Breast epithelium (tissue), 4 donors: ENCODE data around the gene ZC3H12D. TPM values are rescaled to one million over a fixed set of nuclear protein-coding genes. Genes with fewer than 3 reads are reported as not detected.

Experiments used
- DNase-seq, 2 donors: peaks; one replicate each; pipeline ENCODE4 v3.0.0-alpha.2; 2019; ENCODE audit warnings: low spot score in 2 of 2
- H3K27ac ChIP-seq, 2 donors: fragments of 200-600 bp; sonication (generic) in 1 of 2; one replicate each; pipeline ENCODE4 v1.5.1; 2016 to 2019; ENCODE audit warnings: mild to moderate bottlenecking in 1 of 2
- H3K27me3 ChIP-seq, 2 donors: fragments of 200-600 bp; sonication (generic) in 1 of 2; one replicate each; pipeline versions ENCODE4 v1.5.1 to v1.6.0; 2017 to 2019; ENCODE audit warnings: control low read depth in 1 of 2, mild to moderate bottlenecking in 1 of 2
- H3K36me3 ChIP-seq: fragments of 200-600 bp; one replicate; pipeline ENCODE4 v1.5.1; 2019
- H3K4me1 ChIP-seq, 2 donors: fragments of 200-600 bp; sonication (generic); one replicate each; pipeline ENCODE4 v1.5.1; 2016 to 2019; ENCODE audit warnings: control low read depth in 1 of 2
- H3K4me3 ChIP-seq, 3 donors: fragments of 200-600 bp; sonication (generic); 1 replicate in 2 of 3; 2 replicates in 1 of 3; pipeline ENCODE4 v1.5.1; 2016 to 2019; ENCODE audit warnings: mild to moderate bottlenecking in 3 of 3, moderate library complexity in 2 of 3
- H3K9me3 ChIP-seq, 2 donors: fragments of 200-600 bp; sonication (generic) in 1 of 2; one replicate each; pipeline ENCODE4 v1.5.1; 2016 to 2019; ENCODE audit warnings: control low read depth in 1 of 2
- CTCF ChIP-seq, 3 donors: fragments of 450-650 bp; IDR thresholded peaks; one replicate each; pipeline ENCODE4 v1.5.1; 2016 to 2017; ENCODE audit warnings: antibody characterized with exemption in 3 of 3, mild to moderate bottlenecking in 3 of 3, moderate library complexity in 3 of 3
- POLR2A ChIP-seq: fragments of 450-650 bp; IDR thresholded peaks from one replicate; pipeline ENCODE4 v1.6.1; 2016; ENCODE audit warnings: antibody characterized with exemption, mild to moderate bottlenecking, moderate library complexity
- POLR2AphosphoS5 ChIP-seq, 3 donors: sonication (generic); formaldehyde crosslinking; IDR thresholded peaks; one replicate each; pipeline ENCODE4 v1.6.1; 2017; ENCODE audit warnings: antibody characterized with exemption in 3 of 3
- intact Hi-C: fragments of 100-400 bp; cut with DNase I; formaldehyde crosslinking; loops from one replicate; pipeline ENCODE4 v1.15.1; 2023; ENCODE audit warnings: low total_unique reads
- total RNA-seq, 3 donors: library from RNA; depleted of rRNA; stranded (reverse); fragments of >200 nt; gene quantifications; one replicate each; pipeline ENCODE4 v1.1.0, GENCODE V29; 2016

The ZC3H12D gene
- total RNA-seq, 3 donors from 2014 or later: 2.3 to 6.4 (median 3.8) TPM

- Histone ChIP-seq H3K36me3 (no peaks in the 10 kb centered on the region), H3K27ac (no peak overlapping the region), H3K4me3 (no peak overlapping the region), H3K9me3 (no peaks in the 10 kb centered on the region), H3K4me1 (no peaks in the 10 kb centered on the region), H3K27me3 (no peaks in the 10 kb centered on the region)
- DNase-seq: no peak
- TF ChIP-seq POLR2A (no peak), POLR2AphosphoS5 (IDR thresholded peaks at IDR 0.05) (no peak), CTCF (IDR thresholded peaks at IDR 0.05) (no peak)
- intact Hi-C loops: no loop called here
These were observed 47.6 kb downstream of the ZC3H12D start for GRCh38 chr6:149437212-149437611.

GRCh38 chr6:149436647-149437046, 48.2 kb downstream of the ZC3H12D start:
- Histone ChIP-seq H3K4me1 (no peaks in the 10 kb centered on the region), H3K9me3 (no peaks in the 10 kb centered on the region), H3K27me3 (no peaks in the 10 kb centered on the region), H3K4me3 (no peak overlapping the region), H3K36me3 (no peaks in the 10 kb centered on the region), H3K27ac (no peak overlapping the region)
- intact Hi-C loops: no loop called here
- TF ChIP-seq POLR2A (no peak), POLR2AphosphoS5 (IDR thresholded peaks at IDR 0.05) (no peak), CTCF (IDR thresholded peaks at IDR 0.05) (no peak)
- no peak for DNase-seq

- H3K9me3 ChIP-seq: no peaks in the 10 kb centered on the region
- H3K36me3 ChIP-seq: no peaks in the 10 kb centered on the region
- H3K27ac ChIP-seq: no peak overlapping the region
- no peak overlapping the region for H3K4me3 ChIP-seq
- intact Hi-C loops: no loop called here
- H3K4me1 ChIP-seq: no peaks in the 10 kb centered on the region
- DNase-seq: no peak
- no peaks in the 10 kb centered on the region for H3K27me3 ChIP-seq
- TF ChIP-seq POLR2AphosphoS5 (IDR thresholded peaks at IDR 0.05): no peak
These were observed 48.8 kb downstream of the ZC3H12D start for GRCh38 chr6:149435919-149436586.

- intact Hi-C loops: no loop called here
- no peak overlapping the region for H3K4me3 ChIP-seq
These were observed 50.9 kb downstream of the ZC3H12D start for GRCh38 chr6:149433881-149434280.

GRCh38 chr6:149433405-149433804, 51.4 kb downstream of the ZC3H12D start:
- no peaks in the 10 kb centered on the region for H3K27me3 ChIP-seq
- no peak for TF ChIP-seq CTCF (IDR thresholded peaks at IDR 0.05)
- no peak for TF ChIP-seq POLR2AphosphoS5 (IDR thresholded peaks at IDR 0.05)
- TF ChIP-seq POLR2A: no peak

More at GRCh38 chr6:149433881-149434280, 50.9 kb downstream of the ZC3H12D start:
- no peak for DNase-seq
- Histone ChIP-seq H3K27ac (no peak overlapping the region), H3K9me3 (no peaks in the 10 kb centered on the region), H3K4me1 (no peaks in the 10 kb centered on the region), H3K36me3 (no peaks in the 10 kb centered on the region), H3K27me3 (no peaks in the 10 kb centered on the region)
- TF ChIP-seq POLR2AphosphoS5 (IDR thresholded peaks at IDR 0.05) (no peak), POLR2A (no peak), CTCF (IDR thresholded peaks at IDR 0.05) (no peak)

More at GRCh38 chr6:149433405-149433804, 51.4 kb downstream of the ZC3H12D start:
- H3K4me3 ChIP-seq: no peak overlapping the region
- H3K9me3 ChIP-seq: no peaks in the 10 kb centered on the region
- DNase-seq: no peak
- no peak overlapping the region for H3K27ac ChIP-seq
- intact Hi-C loops: no loop called here
- no peaks in the 10 kb centered on the region for H3K36me3 ChIP-seq
- H3K4me1 ChIP-seq: no peaks in the 10 kb centered on the region
